ENCODE results near the gene KCNK10. TPM values are rescaled to one million over a fixed set of nuclear protein-coding genes. Genes with fewer than 3 reads are reported as not detected.

KCNK10 gene
- total and polyA plus RNA-seq, 2 of the 8 experiments (the other 6 are each of a cell fraction or from before 2014, with no cell fraction given) = 0.45 to 0.63 TPM

- Histone ChIP-seq H2AK5ac (ENCODE audit: low read depth, low read length) (no peak overlapping the region), H2BK15ac (ENCODE audit: low read length) (no peak overlapping the region), H3K4me2 (ENCODE audit: insufficient read depth in 1 of 2, low read depth in 2 of 2, low read length in 2 of 2) (no peak overlapping the region), H3K23ac (ENCODE audit: insufficient read length) (no peak overlapping the region), H3K27me3 (replicated peaks in 1 of 4; ENCODE audit: control insufficient read depth in 3 of 4, extremely low read depth in 1 of 4, insufficient read depth in 3 of 4, low read length in 3 of 4) (no peaks in the 10 kb centered on the region), H3K14ac (ENCODE audit: insufficient read length) (no peak overlapping the region), H3K36me3 (ENCODE audit: control insufficient read depth in 2 of 4, insufficient read depth in 4 of 4, low read length in 3 of 4) (no peaks in the 10 kb centered on the region), H4K20me1 (replicated peaks in 1 of 2; ENCODE audit: control insufficient read depth in 1 of 2, insufficient read depth in 2 of 2, low read length in 2 of 2) (no peaks in the 10 kb centered on the region), H3K56ac (replicated peaks; ENCODE audit: insufficient read length, low read depth, low read length) (no peak overlapping the region), H4K8ac (ENCODE audit: extremely low read depth, insufficient read depth, low read length) (no peak overlapping the region), H3K9me3 (ENCODE audit: insufficient read depth in 2 of 2, low read depth in 1 of 2, low read length in 1 of 2) (no peaks in the 10 kb centered on the region), H4K91ac (replicated peaks; ENCODE audit: insufficient read length, low read length) (no peak overlapping the region), H3K18ac (ENCODE audit: extremely low read depth, low read length) (no peak overlapping the region), H3K23me2 (ENCODE audit: low read depth, low read length) (no peaks in the 10 kb centered on the region), H3K9ac (replicated peaks in 1 of 4; ENCODE audit: extremely low read depth in 1 of 4, low read depth in 3 of 4, low read length in 3 of 4) (no peak overlapping the region), H3K27ac (ENCODE audit: low read depth, low read length) (no peak overlapping the region), H2BK20ac (ENCODE audit: low read length) (no peak overlapping the region), H3K79me1 (ENCODE audit: low read depth, low read length) (no peaks in the 10 kb centered on the region), H3K4me3 (ENCODE audit: extremely low read depth in 1 of 4, insufficient read depth in 2 of 4, low read depth in 3 of 4, low read length in 4 of 4) (no peak overlapping the region), H3K4me1 (replicated peaks in 1 of 4; ENCODE audit: control insufficient read depth in 3 of 4, insufficient read depth in 4 of 4, low read length in 3 of 4) (no peaks in the 10 kb centered on the region), H2BK5ac (ENCODE audit: low read depth, low read length) (no peak overlapping the region), H4K5ac (ENCODE audit: insufficient read length, low read depth, low read length) (no peak overlapping the region), H3K4ac (replicated peaks; ENCODE audit: insufficient read length, low read depth, low read length) (no peak overlapping the region), H2BK12ac (ENCODE audit: low read depth, low read length) (no peak overlapping the region), H3K79me2 (ENCODE audit: control insufficient read depth in 1 of 2, insufficient read depth in 2 of 2, low read length in 2 of 2) (no peaks in the 10 kb centered on the region), H2BK120ac (replicated peaks; ENCODE audit: low read depth, low read length) (no peak overlapping the region), H2AFZ (ENCODE audit: low read length) (no peak overlapping the region)
- CTCF ChIA-PET (ENCODE audit: partially characterized antibody) = no interaction called here
- DNase-seq (ENCODE audit: low read depth in 1 of 2, low spot score in 2 of 2) = no peak
- no peak for FAIRE-seq
- POLR2A ChIA-PET (ENCODE audit: partially characterized antibody) = no interaction called here
- no peak for TF ChIP-seq EGR1 (IDR thresholded peaks at IDR 0.05; ENCODE audit: borderline replicate concordance, low read depth, low read length)
- no peak for TF ChIP-seq CTBP2 (IDR thresholded peaks at IDR 0.05; ENCODE audit: borderline replicate concordance, insufficient read depth, insufficient read length, low read length)
- TF ChIP-seq SIX5 (IDR thresholded peaks at IDR 0.05; ENCODE audit: low read depth, low read length) = no peak
- TF ChIP-seq CHD2 (IDR thresholded peaks at IDR 0.05; ENCODE audit: low read length) = no peak
- no peak for TF ChIP-seq FOSL1 (IDR thresholded peaks at IDR 0.05; ENCODE audit: insufficient read depth, low read depth, low read length)
- no peak for TF ChIP-seq GTF2F1 (IDR thresholded peaks at IDR 0.05; ENCODE audit: borderline replicate concordance, low read depth, low read length)
- no peak for TF ChIP-seq TAF7 (optimal IDR thresholded peaks at IDR 0.05; ENCODE audit: borderline replicate concordance, low read depth, low read length)
- TF ChIP-seq CTCF (IDR thresholded peaks at IDR 0.05; ENCODE audit: control extremely low read depth in 1 of 3, insufficient read depth in 1 of 3, low read depth in 1 of 3, low read length in 3 of 3) = no peak
- TF ChIP-seq SP1 (IDR thresholded peaks at IDR 0.05; ENCODE audit: low read depth, low read length) = no peak
These were observed 17.3 kb upstream of the KCNK10 start for GRCh38 chr14:88340357-88340756.

All from H1 (cell line).